ENCODE measurements around the gene BTG1.

BTG1 gene

GRCh38 chr12:92130999-92131398 lies 14.6 kb downstream of the BTG1 start:
- DNase-seq, result no peak

GRCh38 chr12:92129609-92130008 lies 16.0 kb downstream of the BTG1 start:
- DNase-seq, result no peak

GRCh38 chr12:92128612-92129011 lies 17.0 kb downstream of the BTG1 start:
- DNase-seq, result no peak

GRCh38 chr12:92124689-92125029 lies 21.0 kb downstream of the BTG1 start:
- no peak for DNase-seq

GRCh38 chr12:92123780-92124688 lies 21.6 kb downstream of the BTG1 start:
- DNase-seq, result no peak

GRCh38 chr12:92122941-92123779 lies 22.5 kb downstream of the BTG1 start:
- no peak for DNase-seq

- DNase-seq, result no peak
Measured at GRCh38 chr12:92121826-92122225, 23.8 kb downstream of the BTG1 start.

GRCh38 chr12:92118826-92119536 lies 26.7 kb downstream of the BTG1 start:
- no peak for DNase-seq

- no peak for DNase-seq
Measured at GRCh38 chr12:92114834-92115233, 30.8 kb downstream of the BTG1 start.

GRCh38 chr12:92111256-92111655 lies 34.4 kb downstream of the BTG1 start:
- no peak for DNase-seq

GRCh38 chr12:92110083-92110640 lies 35.5 kb downstream of the BTG1 start:
- DNase-seq, result no peak

- DNase-seq, result no peak
Measured at GRCh38 chr12:92109613-92110012, 36.0 kb downstream of the BTG1 start.

GRCh38 chr12:92108651-92109050 lies 37.0 kb downstream of the BTG1 start:
- DNase-seq, result no peak

- DNase-seq, result peak; percentile 36
Measured at GRCh38 chr12:92107621-92108131, 38.0 kb downstream of the BTG1 start.

GRCh38 chr12:92107094-92107493 lies 38.6 kb downstream of the BTG1 start:
- DNase-seq, result no peak

- DNase-seq, result no peak
Measured at GRCh38 chr12:92105676-92106075, 40.0 kb downstream of the BTG1 start.

- DNase-seq, result no peak
Measured at GRCh38 chr12:92105110-92105509, 40.5 kb downstream of the BTG1 start.

GRCh38 chr12:92102606-92103005 lies 43.0 kb downstream of the BTG1 start:
- no peak for DNase-seq

- DNase-seq, result no peak
Measured at GRCh38 chr12:92098594-92099380, 46.9 kb downstream of the BTG1 start.

- no peak for DNase-seq
Measured at GRCh38 chr12:92096346-92097136, 49.1 kb downstream of the BTG1 start.

- no peak for DNase-seq
Measured at GRCh38 chr12:92094751-92095161, 50.9 kb downstream of the BTG1 start.
